ENCODE results near the gene C5. TPM values are rescaled to one million over a fixed set of nuclear protein-coding genes. Genes with fewer than 3 reads are reported as not detected.
"Not testable (repeated sequence)": the region's sequence is repeated elsewhere in the genome, so short reads cannot be mapped to it uniquely, and the experiment has no call there.

The C5 gene
- total RNA-seq, 2 donors from 2014 or later: 8.3 to 12.2 TPM

DNA sequence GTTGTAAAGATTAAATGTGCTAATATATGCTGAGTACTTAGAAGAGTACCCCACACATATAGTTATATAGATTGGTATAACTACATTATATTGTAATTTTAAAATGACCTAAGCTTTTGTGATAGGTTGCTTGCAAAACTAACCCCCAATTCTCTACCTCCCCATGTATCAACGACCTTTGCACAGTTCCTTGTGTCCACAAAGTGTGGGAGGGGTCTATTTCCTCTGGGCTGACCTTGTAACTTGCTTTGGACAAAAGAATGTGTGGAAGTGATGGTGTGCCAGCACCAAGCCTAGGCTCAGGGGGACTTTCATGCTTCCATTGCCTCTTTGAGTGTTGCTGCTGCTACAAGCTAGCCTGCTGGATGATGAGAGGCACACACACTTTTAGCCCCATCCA is 20.6 kb downstream of the C5 start:
- TF ChIP-seq, protein P1, sequence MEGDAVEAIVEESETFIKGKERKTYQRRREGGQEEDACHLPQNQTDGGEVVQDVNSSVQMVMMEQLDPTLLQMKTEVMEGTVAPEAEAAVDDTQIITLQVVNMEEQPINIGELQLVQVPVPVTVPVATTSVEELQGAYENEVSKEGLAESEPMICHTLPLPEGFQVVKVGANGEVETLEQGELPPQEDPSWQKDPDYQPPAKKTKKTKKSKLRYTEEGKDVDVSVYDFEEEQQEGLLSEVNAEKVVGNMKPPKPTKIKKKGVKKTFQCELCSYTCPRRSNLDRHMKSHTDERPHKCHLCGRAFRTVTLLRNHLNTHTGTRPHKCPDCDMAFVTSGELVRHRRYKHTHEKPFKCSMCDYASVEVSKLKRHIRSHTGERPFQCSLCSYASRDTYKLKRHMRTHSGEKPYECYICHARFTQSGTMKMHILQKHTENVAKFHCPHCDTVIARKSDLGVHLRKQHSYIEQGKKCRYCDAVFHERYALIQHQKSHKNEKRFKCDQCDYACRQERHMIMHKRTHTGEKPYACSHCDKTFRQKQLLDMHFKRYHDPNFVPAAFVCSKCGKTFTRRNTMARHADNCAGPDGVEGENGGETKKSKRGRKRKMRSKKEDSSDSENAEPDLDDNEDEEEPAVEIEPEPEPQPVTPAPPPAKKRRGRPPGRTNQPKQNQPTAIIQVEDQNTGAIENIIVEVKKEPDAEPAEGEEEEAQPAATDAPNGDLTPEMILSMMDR (IDR thresholded peaks at IDR 0.05): no peak

DNA sequence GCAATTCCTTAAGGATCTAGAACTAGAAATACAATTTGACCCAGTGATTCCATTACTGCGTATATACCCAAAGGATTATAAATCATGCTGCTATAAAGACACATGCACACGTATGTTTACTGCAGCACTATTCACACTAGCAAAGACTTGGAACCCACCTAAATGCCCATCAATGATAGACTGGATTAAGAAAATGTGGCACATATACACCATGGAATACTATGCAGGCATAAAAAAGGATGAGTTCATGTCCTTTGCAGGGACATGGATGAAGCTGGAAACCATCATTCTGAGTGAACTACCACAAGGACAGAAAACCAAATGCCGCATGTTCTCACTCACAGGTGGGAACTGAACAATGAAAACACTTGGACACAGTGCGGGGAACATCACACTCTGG is 21.8 kb downstream of the C5 start:
- not testable (repeated sequence) for H3K27me3 ChIP-seq (replicated peaks; ENCODE audit: insufficient read depth); H3K36me3 ChIP-seq; H3K4me3 ChIP-seq; DNase-seq (ENCODE audit: low spot score); H3K9me3 ChIP-seq; ATAC-seq (ENCODE audit: insufficient number of reproducible peaks, low FRiP score, low read depth); H3K4me1 ChIP-seq (ENCODE audit: control insufficient read depth in 1 of 2, low read depth in 2 of 2); H3K27ac ChIP-seq

More for the DNA sequence above, 20.6 kb downstream of the C5 start:
- H3K4me1 ChIP-seq (ENCODE audit: control insufficient read depth in 1 of 2, low read depth in 2 of 2): no peaks in the 10 kb centered on the region
- H3K27ac ChIP-seq: no peak overlapping the region
- no peak overlapping the region for H3K4me3 ChIP-seq
- H3K9me3 ChIP-seq: no peaks in the 10 kb centered on the region
- ATAC-seq (ENCODE audit: insufficient number of reproducible peaks, low FRiP score, low read depth): no peak
- no peaks in the 10 kb centered on the region for H3K36me3 ChIP-seq
- no peaks in the 10 kb centered on the region for H3K27me3 ChIP-seq (replicated peaks; ENCODE audit: insufficient read depth)
- no peak for DNase-seq (ENCODE audit: low spot score)

GRCh38 chr9:121026768-121027167 is 23.3 kb downstream of the C5 start:
- no peak for ATAC-seq (ENCODE audit: insufficient number of reproducible peaks, low FRiP score, low read depth)
- DNase-seq (ENCODE audit: low spot score): no peak
- no peaks in the 10 kb centered on the region for H3K4me1 ChIP-seq (ENCODE audit: control insufficient read depth in 1 of 2, low read depth in 2 of 2)
- H3K36me3 ChIP-seq: no peaks in the 10 kb centered on the region
- no peaks in the 10 kb centered on the region for H3K27me3 ChIP-seq (replicated peaks; ENCODE audit: insufficient read depth)
- H3K27ac ChIP-seq: no peak overlapping the region
- H3K9me3 ChIP-seq: no peaks in the 10 kb centered on the region
- no peak overlapping the region for H3K4me3 ChIP-seq
- TF ChIP-seq, protein P1 (IDR thresholded peaks at IDR 0.05): no peak

DNA sequence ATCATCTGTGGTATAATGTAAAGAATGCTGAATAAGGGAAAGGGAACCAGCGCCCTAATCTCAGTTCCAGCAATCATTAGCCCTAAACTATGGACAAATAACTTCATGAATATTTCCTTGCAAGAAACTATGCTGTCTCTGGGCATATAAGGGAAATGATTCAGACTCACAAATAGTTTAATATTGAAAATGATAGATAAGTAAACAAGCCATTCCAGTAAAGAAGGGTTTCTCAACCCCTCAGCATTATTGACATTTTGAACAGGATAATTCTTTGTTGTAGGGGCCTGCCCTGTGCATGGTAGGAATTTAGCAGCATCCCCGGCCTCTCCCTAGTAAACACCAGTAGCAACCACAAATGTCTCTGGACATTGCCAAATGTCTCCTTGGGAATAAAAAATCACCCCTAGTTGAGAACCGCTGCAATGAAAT is 23.8 kb downstream of the C5 start:
- DNase-seq (ENCODE audit: low spot score): no peak
- H3K4me1 ChIP-seq (ENCODE audit: control insufficient read depth in 1 of 2, low read depth in 2 of 2): no peaks in the 10 kb centered on the region
- H3K27me3 ChIP-seq (replicated peaks; ENCODE audit: insufficient read depth): no peaks in the 10 kb centered on the region
- no peak overlapping the region for H3K4me3 ChIP-seq
- no peaks in the 10 kb centered on the region for H3K36me3 ChIP-seq
- TF ChIP-seq, protein P1 (IDR thresholded peaks at IDR 0.05): no peak
- no peak for ATAC-seq (ENCODE audit: insufficient number of reproducible peaks, low FRiP score, low read depth)
- H3K9me3 ChIP-seq: no peaks in the 10 kb centered on the region
- no peak overlapping the region for H3K27ac ChIP-seq

GRCh38 chr9:121024237-121024636 is 25.8 kb downstream of the C5 start:
- Histone ChIP-seq H3K27me3 (replicated peaks; ENCODE audit: insufficient read depth) (no peaks in the 10 kb centered on the region), H3K4me1 (ENCODE audit: control insufficient read depth in 1 of 2, low read depth in 2 of 2) (no peaks in the 10 kb centered on the region), H3K4me3 (no peak overlapping the region), H3K9me3 (no peaks in the 10 kb centered on the region), H3K27ac (no peak overlapping the region), H3K36me3 (no peaks in the 10 kb centered on the region)
- DNase-seq (ENCODE audit: low spot score) (no peak), ATAC-seq (ENCODE audit: insufficient number of reproducible peaks, low FRiP score, low read depth) (no peak)
- TF ChIP-seq, protein P1 (IDR thresholded peaks at IDR 0.05): no peak

- H3K4me1 ChIP-seq (ENCODE audit: control insufficient read depth in 1 of 2, low read depth in 2 of 2): no peaks in the 10 kb centered on the region
- DNase-seq (ENCODE audit: low spot score): no peak
These were observed 27.0 kb downstream of the C5 start for GRCh38 chr9:121023064-121023463.

More at GRCh38 chr9:121023064-121023463, 27.0 kb downstream of the C5 start:
- no peak overlapping the region for H3K27ac ChIP-seq
- no peaks in the 10 kb centered on the region for H3K9me3 ChIP-seq
- no peaks in the 10 kb centered on the region for H3K36me3 ChIP-seq
- TF ChIP-seq, protein P1 (IDR thresholded peaks at IDR 0.05): no peak
- ATAC-seq (ENCODE audit: insufficient number of reproducible peaks, low FRiP score, low read depth): no peak
- H3K4me3 ChIP-seq: no peak overlapping the region
- H3K27me3 ChIP-seq (replicated peaks; ENCODE audit: insufficient read depth): no peaks in the 10 kb centered on the region

Data from thoracic aorta (tissue), 2 donors.